HFF-Myc (cell line): ENCODE measurements around the gene MACO1.

ENCODE experiments used
- DNase-seq: peaks from one replicate; pipeline ENCODE4 v3.0.0-alpha.2; 2011; ENCODE audit warnings: low read depth; ENCODE audit errors: extremely low read depth
- H3K4me3 ChIP-seq: replicated peaks from 2 replicates; pipeline ENCODE4 v1.5.1; 2011; ENCODE audit warnings: low read depth, mild to moderate bottlenecking, control low read depth, low read length
- TF ChIP-seq, protein P1 (sequence below): IDR thresholded peaks from 2 replicates; pipeline ENCODE4 v1.5.1; 2012; ENCODE audit warnings: mild to moderate bottlenecking, low read depth, low read length, control low read depth; ENCODE audit errors: missing control alignments

Gene MACO1

DNA sequence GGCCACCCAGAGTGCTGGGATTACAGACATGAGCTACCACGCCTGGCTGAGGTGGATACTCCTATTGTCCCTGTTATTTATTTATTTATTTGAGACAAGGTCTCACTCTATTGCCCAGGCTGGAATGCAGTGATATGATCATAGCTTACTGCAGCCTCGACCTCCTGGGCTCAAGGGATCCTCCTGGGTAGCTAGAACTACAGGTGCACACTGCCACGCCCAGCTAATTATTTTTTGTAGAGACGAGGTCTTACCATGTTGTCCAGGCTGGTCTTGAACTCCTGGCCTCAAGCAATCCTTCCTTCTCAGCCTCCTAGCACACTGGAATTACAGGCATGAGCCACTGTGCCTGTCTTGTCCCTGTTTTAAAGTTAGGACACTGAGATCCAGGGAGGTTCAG, 117.9 kb downstream of the MACO1 start:
- no peak overlapping the region for H3K4me3 ChIP-seq
- TF ChIP-seq, protein P1, sequence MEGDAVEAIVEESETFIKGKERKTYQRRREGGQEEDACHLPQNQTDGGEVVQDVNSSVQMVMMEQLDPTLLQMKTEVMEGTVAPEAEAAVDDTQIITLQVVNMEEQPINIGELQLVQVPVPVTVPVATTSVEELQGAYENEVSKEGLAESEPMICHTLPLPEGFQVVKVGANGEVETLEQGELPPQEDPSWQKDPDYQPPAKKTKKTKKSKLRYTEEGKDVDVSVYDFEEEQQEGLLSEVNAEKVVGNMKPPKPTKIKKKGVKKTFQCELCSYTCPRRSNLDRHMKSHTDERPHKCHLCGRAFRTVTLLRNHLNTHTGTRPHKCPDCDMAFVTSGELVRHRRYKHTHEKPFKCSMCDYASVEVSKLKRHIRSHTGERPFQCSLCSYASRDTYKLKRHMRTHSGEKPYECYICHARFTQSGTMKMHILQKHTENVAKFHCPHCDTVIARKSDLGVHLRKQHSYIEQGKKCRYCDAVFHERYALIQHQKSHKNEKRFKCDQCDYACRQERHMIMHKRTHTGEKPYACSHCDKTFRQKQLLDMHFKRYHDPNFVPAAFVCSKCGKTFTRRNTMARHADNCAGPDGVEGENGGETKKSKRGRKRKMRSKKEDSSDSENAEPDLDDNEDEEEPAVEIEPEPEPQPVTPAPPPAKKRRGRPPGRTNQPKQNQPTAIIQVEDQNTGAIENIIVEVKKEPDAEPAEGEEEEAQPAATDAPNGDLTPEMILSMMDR = no peak
- no peak for DNase-seq

- TF ChIP-seq, protein P1 = no peak
- DNase-seq = no peak
- no peak overlapping the region for H3K4me3 ChIP-seq
Measured at GRCh38 chr1:25549273-25550154, 118.8 kb downstream of the MACO1 start.
